CD4-positive, CD25-positive, alpha-beta regulatory T cell (primary cell): ENCODE results near the gene NEO1. TPM values are rescaled to one million over a fixed set of nuclear protein-coding genes. Genes with fewer than 3 reads are reported as not detected.

Source experiments
- ATAC-seq, 2 donors: fragments of 150-1000 bp; cut with Tn5 transposase; one replicate each; pipeline ENCODE4 v1.10.0; 2021; ENCODE audit warnings: low read depth in 2 of 2, moderate number of reproducible peaks in 2 of 2, moderate library complexity in 1 of 2
- DNase-seq, 3 donors: peaks; one replicate each; pipeline versions ENCODE4 v3.0.0 to v3.0.0-alpha.2; 2012 to 2022; ENCODE audit warnings: mixed read lengths in 1 of 3
- H3K27ac ChIP-seq: one replicate; pipeline ENCODE4 v1.7.0; 2013; ENCODE audit warnings: mild to moderate bottlenecking, low read length; ENCODE audit not compliant: insufficient read depth, poor library complexity, severe bottlenecking
- H3K27me3 ChIP-seq: one replicate; pipeline ENCODE4 v1.7.0; 2013; ENCODE audit warnings: low read length; ENCODE audit not compliant: control insufficient read depth, insufficient read depth
- H3K36me3 ChIP-seq: one replicate; pipeline ENCODE4 v1.7.0; 2013; ENCODE audit warnings: mild to moderate bottlenecking, low read length, moderate library complexity; ENCODE audit not compliant: control insufficient read depth, insufficient read depth
- H3K4me1 ChIP-seq: 2 replicates; pipeline ENCODE4 v1.7.0; 2013; ENCODE audit warnings: mild to moderate bottlenecking, low read length; ENCODE audit not compliant: insufficient read depth, control insufficient read depth, poor library complexity, severe bottlenecking
- H3K4me3 ChIP-seq: one replicate; pipeline ENCODE4 v1.7.0; 2013; ENCODE audit warnings: low read depth, mild to moderate bottlenecking, low read length, moderate library complexity
- H3K9me3 ChIP-seq, 2 experiments: 1 replicate in 1 of 2; 2 replicates in 1 of 2; pipeline ENCODE4 v1.7.0; 2013; ENCODE audit warnings: low read length in 2 of 2, mild to moderate bottlenecking in 1 of 2, moderate library complexity in 1 of 2; ENCODE audit not compliant: control insufficient read depth in 2 of 2
- H3K27ac Mint-ChIP-seq, 3 donors: one replicate each; pipeline ENCODE4 v1.8.0; 2020 to 2022; ENCODE audit warnings: mild to moderate bottlenecking in 3 of 3, mixed read lengths in 3 of 3, moderate library complexity in 2 of 3
- H3K27me3 Mint-ChIP-seq: one replicate; pipeline ENCODE4 v1.8.0; 2022; ENCODE audit warnings: mild to moderate bottlenecking, mixed read lengths
- H3K36me3 Mint-ChIP-seq: one replicate; pipeline ENCODE4 v1.8.0; 2020; ENCODE audit warnings: mixed read lengths
- H3K4me1 Mint-ChIP-seq, 4 donors: one replicate each; pipeline ENCODE4 v1.8.0; 2020 to 2022; ENCODE audit warnings: mixed read lengths in 4 of 4, mild to moderate bottlenecking in 1 of 4
- H3K4me3 Mint-ChIP-seq, 4 donors: one replicate each; pipeline ENCODE4 v1.8.0; 2020 to 2022; ENCODE audit warnings: mild to moderate bottlenecking in 4 of 4, mixed read lengths in 4 of 4, moderate library complexity in 3 of 4
- H3K9me3 Mint-ChIP-seq, 7 donors: one replicate each; pipeline ENCODE4 v1.8.0; 2020 to 2022; ENCODE audit warnings: mixed read lengths in 7 of 7, mild to moderate bottlenecking in 3 of 7, moderate library complexity in 2 of 7
- polyA plus RNA-seq, 4 donors: library from polyadenylated mRNA; unstranded; fragments of 300-500 nt; fragmentation: Illumina TruSeq; gene quantifications; one replicate each; pipeline ENCODE4 v1.2.3, GENCODE V29; 2021
- total RNA-seq: library from RNA; stranded (reverse); gene quantifications from one replicate; pipeline ENCODE4 v1.2.3, GENCODE V29; 2022

NEO1 gene
- total and polyA plus RNA-seq, 5 donors from 2014 or later = 0.45 to 2.7 (median 0.68) TPM

GRCh38 chr15:73323956-73324355 lies 271.7 kb downstream of the NEO1 start:
- no peak overlapping the region for H3K27ac Mint-ChIP-seq
- ATAC-seq (no peak), DNase-seq (no peak)
- no peaks in the 10 kb centered on the region for H3K9me3 Mint-ChIP-seq
- no peaks in the 10 kb centered on the region for H3K36me3 ChIP-seq
- no peaks in the 10 kb centered on the region for H3K4me1 ChIP-seq
- H3K27me3 Mint-ChIP-seq = no peaks in the 10 kb centered on the region
- H3K36me3 Mint-ChIP-seq = no peaks in the 10 kb centered on the region
- no peaks in the 10 kb centered on the region for H3K9me3 ChIP-seq
- H3K27me3 ChIP-seq = no peaks in the 10 kb centered on the region
- H3K27ac ChIP-seq = no peak overlapping the region
- peaks cover 0 to 7% (median 3%) of the 10 kb centered on the region in 4 donors for H3K4me1 Mint-ChIP-seq
- H3K4me3 ChIP-seq = no peak overlapping the region
- H3K4me3 Mint-ChIP-seq = no peak overlapping the region

- Mint-ChIP-seq H3K36me3 (no peaks in the 10 kb centered on the region), H3K27me3 (no peaks in the 10 kb centered on the region), H3K27ac (no peak overlapping the region), H3K9me3 (no peaks in the 10 kb centered on the region), H3K4me3 (no peak overlapping the region), H3K4me1 (peaks cover 0 to 5% (median under 1%) of the 10 kb centered on the region in 4 donors)
- H3K36me3 ChIP-seq = no peaks in the 10 kb centered on the region
- ATAC-seq (no peak), DNase-seq (no peak)
- H3K4me3 ChIP-seq = no peak overlapping the region
- no peaks in the 10 kb centered on the region for H3K27me3 ChIP-seq
- no peaks in the 10 kb centered on the region for H3K9me3 ChIP-seq
- no peak overlapping the region for H3K27ac ChIP-seq
- no peaks in the 10 kb centered on the region for H3K4me1 ChIP-seq
Measured at GRCh38 chr15:73324496-73325170, 272.4 kb downstream of the NEO1 start.

GRCh38 chr15:73325191-73325861 lies 273.1 kb downstream of the NEO1 start:
- H3K4me3 ChIP-seq = no peak overlapping the region
- H3K9me3 Mint-ChIP-seq = no peaks in the 10 kb centered on the region
- H3K4me3 Mint-ChIP-seq = peak overlapping the region in 1 of 4 donors; percentile 21
- H3K27ac ChIP-seq = no peak overlapping the region
- no peaks in the 10 kb centered on the region for H3K4me1 ChIP-seq
- no peaks in the 10 kb centered on the region for H3K9me3 ChIP-seq
- H3K27me3 ChIP-seq = no peaks in the 10 kb centered on the region
- H3K27ac Mint-ChIP-seq = no peak overlapping the region
- peaks cover 0 to 5% (median 0%) of the 10 kb centered on the region in 4 donors for H3K4me1 Mint-ChIP-seq
- DNase-seq = peak in 1 of 3 donors; percentile 15
- ATAC-seq = no peak
- H3K36me3 ChIP-seq = no peaks in the 10 kb centered on the region
- H3K27me3 Mint-ChIP-seq = no peaks in the 10 kb centered on the region
- H3K36me3 Mint-ChIP-seq = no peaks in the 10 kb centered on the region

GRCh38 chr15:73326157-73326556 lies 273.9 kb downstream of the NEO1 start:
- H3K27ac Mint-ChIP-seq = no peak overlapping the region
- no peak for DNase-seq
- no peaks in the 10 kb centered on the region for H3K9me3 Mint-ChIP-seq
- Histone ChIP-seq H3K4me1 (no peaks in the 10 kb centered on the region), H3K9me3 (no peaks in the 10 kb centered on the region), H3K27me3 (no peaks in the 10 kb centered on the region), H3K36me3 (no peaks in the 10 kb centered on the region), H3K4me3 (no peak overlapping the region), H3K27ac (no peak overlapping the region)
- H3K4me3 Mint-ChIP-seq = no peak overlapping the region
- ATAC-seq = no peak
- no peaks in the 10 kb centered on the region for H3K36me3 Mint-ChIP-seq
- H3K4me1 Mint-ChIP-seq = peaks cover 0 to 5% (median 0%) of the 10 kb centered on the region in 4 donors
- H3K27me3 Mint-ChIP-seq = no peaks in the 10 kb centered on the region

- H3K27me3 ChIP-seq = no peaks in the 10 kb centered on the region
- DNase-seq (no peak), ATAC-seq (no peak)
- no peak overlapping the region for H3K4me3 ChIP-seq
- H3K36me3 ChIP-seq = no peaks in the 10 kb centered on the region
- H3K27ac Mint-ChIP-seq = peak overlapping the region in 1 of 3 donors; percentile 60
- no peaks in the 10 kb centered on the region for H3K9me3 Mint-ChIP-seq
- no peaks in the 10 kb centered on the region for H3K27me3 Mint-ChIP-seq
- no peaks in the 10 kb centered on the region for H3K9me3 ChIP-seq
- no peak overlapping the region for H3K4me3 Mint-ChIP-seq
- H3K4me1 Mint-ChIP-seq = peaks cover 0 to 5% (median 0%) of the 10 kb centered on the region in 4 donors
- no peaks in the 10 kb centered on the region for H3K4me1 ChIP-seq
- H3K36me3 Mint-ChIP-seq = no peaks in the 10 kb centered on the region
- no peak overlapping the region for H3K27ac ChIP-seq
Measured at GRCh38 chr15:73328149-73328820, 276.0 kb downstream of the NEO1 start.

GRCh38 chr15:73328981-73329380 lies 276.7 kb downstream of the NEO1 start:
- Histone ChIP-seq H3K27me3 (no peaks in the 10 kb centered on the region), H3K9me3 (no peaks in the 10 kb centered on the region), H3K36me3 (no peaks in the 10 kb centered on the region), H3K4me1 (no peaks in the 10 kb centered on the region), H3K27ac (no peak overlapping the region), H3K4me3 (no peak overlapping the region)
- Mint-ChIP-seq H3K27ac (no peak overlapping the region), H3K27me3 (no peaks in the 10 kb centered on the region), H3K4me3 (no peak overlapping the region), H3K4me1 (peaks cover 0 to 5% (median 0%) of the 10 kb centered on the region in 4 donors), H3K36me3 (no peaks in the 10 kb centered on the region), H3K9me3 (no peaks in the 10 kb centered on the region)
- ATAC-seq (no peak), DNase-seq (no peak)

GRCh38 chr15:73329501-73330200 lies 277.4 kb downstream of the NEO1 start:
- H3K27me3 ChIP-seq = no peaks in the 10 kb centered on the region
- no peaks in the 10 kb centered on the region for H3K4me1 ChIP-seq
- H3K27ac ChIP-seq = no peak overlapping the region
- Mint-ChIP-seq H3K27ac (no peak overlapping the region), H3K9me3 (no peaks in the 10 kb centered on the region), H3K4me3 (no peak overlapping the region), H3K27me3 (no peaks in the 10 kb centered on the region), H3K4me1 (peaks cover 0 to 5% (median 0%) of the 10 kb centered on the region in 4 donors), H3K36me3 (no peaks in the 10 kb centered on the region)
- DNase-seq (no peak), ATAC-seq (no peak)
- H3K9me3 ChIP-seq = no peaks in the 10 kb centered on the region
- H3K36me3 ChIP-seq = no peaks in the 10 kb centered on the region
- H3K4me3 ChIP-seq = no peak overlapping the region
